ENCODE data around the gene MMP14.
"Not testable (repeated sequence)": the region's sequence is repeated elsewhere in the genome, so short reads cannot be mapped to it uniquely, and the experiment has no call there.

MMP14 gene

GRCh38 chr14:22852940-22853767 is 16.8 kb downstream of the MMP14 start:
- H3K27ac ChIP-seq (replicated peaks): peak overlapping the region; percentile 53
- TF ChIP-seq CTCF (IDR thresholded peaks at IDR 0.05; ENCODE audit: insufficient read depth, low read length): peak; percentile 92
- peak; percentile 22; the same call in 1 of the 2 replicates for TF ChIP-seq SPI1 (IDR thresholded peaks at IDR 0.05; ENCODE audit: borderline replicate concordance, low read depth)
- TF ChIP-seq GABPA (IDR thresholded peaks at IDR 0.05; ENCODE audit: low read depth): no peak
- TF ChIP-seq REST (IDR thresholded peaks at IDR 0.05; ENCODE audit: insufficient replicate concordance, low read depth): no peak
- TF ChIP-seq POLR2AphosphoS5 (IDR thresholded peaks at IDR 0.05; ENCODE audit: low read depth): no peak
- DNase-seq (ENCODE audit: low read depth in 1 of 2, low spot score in 1 of 2): peak; percentile 80 to 89
- peak overlapping the region; percentile 33 for H3K4me3 ChIP-seq (replicated peaks; ENCODE audit: insufficient read depth, low read length)
- no peaks in the 10 kb centered on the region for H3K27me3 ChIP-seq (ENCODE audit: insufficient read depth, poor library complexity, severe bottlenecking)

GRCh38 chr14:22854296-22854695 is 17.9 kb downstream of the MMP14 start:
- not testable (repeated sequence) for H3K27ac ChIP-seq (replicated peaks); H3K4me3 ChIP-seq (replicated peaks; ENCODE audit: insufficient read depth, low read length); DNase-seq (ENCODE audit: low read depth in 1 of 2, low spot score in 1 of 2); H3K27me3 ChIP-seq (ENCODE audit: insufficient read depth, poor library complexity, severe bottlenecking)

GRCh38 chr14:22854963-22855724 is 18.8 kb downstream of the MMP14 start:
- Histone ChIP-seq H3K27ac (replicated peaks) (no peak overlapping the region), H3K4me3 (replicated peaks; ENCODE audit: insufficient read depth, low read length) (no peak overlapping the region), H3K27me3 (ENCODE audit: insufficient read depth, poor library complexity, severe bottlenecking) (no peaks in the 10 kb centered on the region)
- no peak for DNase-seq (ENCODE audit: low read depth in 1 of 2, low spot score in 1 of 2)
- no peak for TF ChIP-seq GABPA (IDR thresholded peaks at IDR 0.05; ENCODE audit: low read depth)
- no peak for TF ChIP-seq REST (IDR thresholded peaks at IDR 0.05; ENCODE audit: insufficient replicate concordance, low read depth)
- TF ChIP-seq CTCF (IDR thresholded peaks at IDR 0.05; ENCODE audit: insufficient read depth, low read length): no peak
- no peak for TF ChIP-seq POLR2AphosphoS5 (IDR thresholded peaks at IDR 0.05; ENCODE audit: low read depth)
- no peak for TF ChIP-seq SPI1 (IDR thresholded peaks at IDR 0.05; ENCODE audit: borderline replicate concordance, low read depth)

- no peak overlapping the region for H3K27ac ChIP-seq (replicated peaks)
- no peaks in the 10 kb centered on the region for H3K27me3 ChIP-seq (ENCODE audit: insufficient read depth, poor library complexity, severe bottlenecking)
- no peak for DNase-seq (ENCODE audit: low read depth in 1 of 2, low spot score in 1 of 2)
- TF ChIP-seq CTCF (IDR thresholded peaks at IDR 0.05; ENCODE audit: insufficient read depth, low read length): no peak
- no peak for TF ChIP-seq SPI1 (IDR thresholded peaks at IDR 0.05; ENCODE audit: borderline replicate concordance, low read depth)
- TF ChIP-seq GABPA (IDR thresholded peaks at IDR 0.05; ENCODE audit: low read depth): no peak
- no peak overlapping the region for H3K4me3 ChIP-seq (replicated peaks; ENCODE audit: insufficient read depth, low read length)
Observed at GRCh38 chr14:22856428-22856827, 20.0 kb downstream of the MMP14 start.

- H3K4me3 ChIP-seq (replicated peaks; ENCODE audit: insufficient read depth, low read length); H3K27me3 ChIP-seq (ENCODE audit: insufficient read depth, poor library complexity, severe bottlenecking); H3K27ac ChIP-seq (replicated peaks); DNase-seq (ENCODE audit: low read depth in 1 of 2, low spot score in 1 of 2): not testable (repeated sequence)
Observed at GRCh38 chr14:22860377-22860776, 24.0 kb downstream of the MMP14 start.

All from HL-60 (cell line).